Gastrocnemius medialis (tissue), 4 donors: ENCODE measurements around the gene PABPN1.

Experiments
- CTCF ChIP-seq, 5 experiments: fragments of 450-650 bp in 3 of 5; fragments of 200-600 bp in 2 of 5; sonication (generic) in 2 of 5; IDR thresholded peaks in 4 of 5; conservative IDR thresholded peaks in 1 of 5; 1 replicate in 4 of 5; 2 replicates in 1 of 5; pipeline ENCODE4 v1.5.1; 2016 to 2019; ENCODE audit warnings: antibody characterized with exemption in 5 of 5, mild to moderate bottlenecking in 3 of 5, moderate library complexity in 3 of 5
- POLR2A ChIP-seq, 2 donors: fragments of 450-650 bp; IDR thresholded peaks; one replicate each; pipeline ENCODE4 v1.6.1; 2017; ENCODE audit warnings: antibody characterized with exemption in 2 of 2, mild to moderate bottlenecking in 2 of 2, moderate library complexity in 2 of 2

- TF ChIP-seq POLR2A (IDR thresholded peaks at IDR 0.05) (peak in 1 of 2 donors; percentile 58), CTCF (IDR thresholded peaks at IDR 0.05 in 4 of 5, conservative IDR thresholded peaks at IDR 0.05 in 1 of 5) (peak in 1 of 5 experiments; percentile 28)
These were observed 31.5 kb downstream of the PABPN1 start, which contains the start of gene SLC22A17 for GRCh38 chr14:23352506-23353432.
